Endodermal cell (in vitro differentiated cells): ENCODE results near the gene MYL7. TPM values are rescaled to one million over a fixed set of nuclear protein-coding genes. Genes with fewer than 3 reads are reported as not detected.

ENCODE experiments used
- DNase-seq: peaks from one replicate; pipeline ENCODE4 v3.0.0-alpha.2; 2017
- H3K27ac ChIP-seq: 2 replicates; pipeline ENCODE4 v1.5.1; 2013; ENCODE audit warnings: mild to moderate bottlenecking, low read depth, low read length, moderate library complexity
- H3K27me3 ChIP-seq: 2 replicates; pipeline ENCODE4 v1.6.1; 2013; ENCODE audit warnings: mild to moderate bottlenecking, low read length, moderate library complexity; ENCODE audit not compliant: insufficient read depth, control insufficient read depth, poor library complexity, severe bottlenecking
- H3K36me3 ChIP-seq: 2 replicates; pipeline ENCODE4 v1.7.0; 2013; ENCODE audit warnings: mild to moderate bottlenecking, low read length, moderate library complexity; ENCODE audit not compliant: control insufficient read depth, insufficient read depth
- H3K4me1 ChIP-seq: one replicate; pipeline ENCODE4 v1.7.0; 2013; ENCODE audit warnings: low read length; ENCODE audit not compliant: control insufficient read depth, insufficient read depth
- H3K4me3 ChIP-seq: 2 replicates; pipeline ENCODE4 v1.5.1; 2013; ENCODE audit warnings: mild to moderate bottlenecking, low read length, moderate library complexity
- H3K9ac ChIP-seq: 2 replicates; pipeline ENCODE4 v1.6.1; 2013; ENCODE audit warnings: mild to moderate bottlenecking, low read length, moderate library complexity; ENCODE audit not compliant: poor library complexity, severe bottlenecking; ENCODE audit errors: extremely low read depth
- H3K9me3 ChIP-seq: 2 replicates; pipeline ENCODE4 v1.6.1; 2013; ENCODE audit warnings: mild to moderate bottlenecking, low read length, moderate library complexity; ENCODE audit not compliant: control insufficient read depth
- H3K27ac Mint-ChIP-seq: 2 replicates; pipeline ENCODE4 v1.8.0; 2020; ENCODE audit warnings: mixed read lengths
- H3K27me3 Mint-ChIP-seq: 2 replicates; pipeline ENCODE4 v1.8.0; 2021; ENCODE audit warnings: mild to moderate bottlenecking, mixed read lengths; ENCODE audit not compliant: insufficient read depth
- H3K36me3 Mint-ChIP-seq: 2 replicates; pipeline ENCODE4 v1.8.0; 2020; ENCODE audit warnings: low read depth, mixed read lengths
- H3K4me1 Mint-ChIP-seq: 2 replicates; pipeline ENCODE4 v1.8.0; 2020; ENCODE audit warnings: mixed read lengths
- H3K4me3 Mint-ChIP-seq: 2 replicates; pipeline ENCODE4 v1.8.0; 2020; ENCODE audit warnings: mild to moderate bottlenecking, moderate library complexity, mixed read lengths
- H3K9me3 Mint-ChIP-seq: 2 replicates; pipeline ENCODE4 v1.8.0; 2020; ENCODE audit warnings: mild to moderate bottlenecking, mixed read lengths
- WGBS, 2 experiments: methylation state at CpG; one replicate each; pipeline versions ENCODE4 v1.1.5 to v1.1.7; 2013; ENCODE audit warnings: missing lambda C conversion rate in 2 of 2, mixed read lengths in 1 of 2; ENCODE audit not compliant: insufficient coverage in 1 of 2, insufficient read length in 1 of 2; 5-methylcytosine and 5-hydroxymethylcytosine counted together
- total RNA-seq, 2 donors: library from RNA; stranded (reverse); fragmentation: NEBNext Ultra II Directional in 1 of 2; extraction: Animal tissue kit (Norgen Biotek cat#: 25700) in 1 of 2; gene quantifications; 2 replicates in 1 of 2; 3 replicates in 1 of 2; pipeline ENCODE4 v1.2.1, GENCODE V29; 2021
- TF ChIP-seq, protein P1 (sequence below): fragments of 200-600 bp; sonication (generic); conservative IDR thresholded peaks from 2 replicates; pipeline ENCODE4 v1.5.0; 2021; ENCODE audit warnings: antibody characterized with exemption, mild to moderate bottlenecking

MYL7 gene
- total RNA-seq, 2 donors from 2014 or later, result 115 to 120 TPM

GRCh38 chr7:44134943-44135628, 6.0 kb downstream of the MYL7 start:
- Histone ChIP-seq H3K9me3 (no peaks in the 10 kb centered on the region), H3K36me3 (peaks cover 3% of the 10 kb centered on the region), H3K9ac (no peak overlapping the region), H3K4me1 (peaks cover 11% of the 10 kb centered on the region), H3K4me3 (no peak overlapping the region), H3K27me3 (no peaks in the 10 kb centered on the region), H3K27ac (no peak overlapping the region)
- Mint-ChIP-seq H3K9me3 (no peaks in the 10 kb centered on the region), H3K27ac (no peak overlapping the region), H3K27me3 (peaks cover 38% of the 10 kb centered on the region), H3K4me3 (no peak overlapping the region), H3K36me3 (no peaks in the 10 kb centered on the region), H3K4me1 (peaks cover 19% of the 10 kb centered on the region)
- DNase-seq, result no peak
- WGBS, 2 experiments, result 80 to 97% methylated on average over 2 to 4 of the region's 4 CpGs
- TF ChIP-seq, protein P1, sequence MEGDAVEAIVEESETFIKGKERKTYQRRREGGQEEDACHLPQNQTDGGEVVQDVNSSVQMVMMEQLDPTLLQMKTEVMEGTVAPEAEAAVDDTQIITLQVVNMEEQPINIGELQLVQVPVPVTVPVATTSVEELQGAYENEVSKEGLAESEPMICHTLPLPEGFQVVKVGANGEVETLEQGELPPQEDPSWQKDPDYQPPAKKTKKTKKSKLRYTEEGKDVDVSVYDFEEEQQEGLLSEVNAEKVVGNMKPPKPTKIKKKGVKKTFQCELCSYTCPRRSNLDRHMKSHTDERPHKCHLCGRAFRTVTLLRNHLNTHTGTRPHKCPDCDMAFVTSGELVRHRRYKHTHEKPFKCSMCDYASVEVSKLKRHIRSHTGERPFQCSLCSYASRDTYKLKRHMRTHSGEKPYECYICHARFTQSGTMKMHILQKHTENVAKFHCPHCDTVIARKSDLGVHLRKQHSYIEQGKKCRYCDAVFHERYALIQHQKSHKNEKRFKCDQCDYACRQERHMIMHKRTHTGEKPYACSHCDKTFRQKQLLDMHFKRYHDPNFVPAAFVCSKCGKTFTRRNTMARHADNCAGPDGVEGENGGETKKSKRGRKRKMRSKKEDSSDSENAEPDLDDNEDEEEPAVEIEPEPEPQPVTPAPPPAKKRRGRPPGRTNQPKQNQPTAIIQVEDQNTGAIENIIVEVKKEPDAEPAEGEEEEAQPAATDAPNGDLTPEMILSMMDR, result no peak

DNA sequence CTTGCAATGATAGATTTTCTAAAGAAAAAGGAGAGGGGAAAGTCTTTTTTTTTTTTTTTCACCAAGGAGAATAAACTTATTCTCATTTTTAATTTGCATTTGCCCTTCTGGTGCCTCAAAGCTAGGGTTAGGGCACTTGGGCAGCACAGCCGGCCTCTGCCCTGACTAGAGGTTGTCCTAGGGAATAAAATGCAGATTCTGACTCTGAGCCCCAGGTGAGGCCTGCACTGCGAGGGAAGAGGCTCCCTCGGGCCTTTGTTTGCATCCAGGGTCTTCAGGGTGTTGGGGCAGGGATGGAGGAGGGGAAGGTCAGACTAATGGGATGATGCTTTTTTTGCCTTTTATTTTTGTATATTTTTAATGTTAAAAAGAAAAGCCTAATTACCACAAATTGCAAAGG, 7.8 kb downstream of the MYL7 start:
- no peaks in the 10 kb centered on the region for H3K27me3 ChIP-seq
- Mint-ChIP-seq H3K4me1 (peaks cover 19% of the 10 kb centered on the region), H3K27me3 (peaks cover 34% of the 10 kb centered on the region), H3K27ac (no peak overlapping the region), H3K4me3 (no peak overlapping the region), H3K9me3 (no peaks in the 10 kb centered on the region), H3K36me3 (no peaks in the 10 kb centered on the region)
- H3K9me3 ChIP-seq, result no peaks in the 10 kb centered on the region
- no peak for DNase-seq
- H3K36me3 ChIP-seq, result no peaks in the 10 kb centered on the region
- TF ChIP-seq, protein P1, result no peak
- no peak overlapping the region for H3K27ac ChIP-seq
- peaks cover 11% of the 10 kb centered on the region for H3K4me1 ChIP-seq
- WGBS, 2 experiments, result 44 to 75% methylated on average over 3 of the region's 3 CpGs
- H3K4me3 ChIP-seq, result no peak overlapping the region
- H3K9ac ChIP-seq, result no peak overlapping the region

DNA sequence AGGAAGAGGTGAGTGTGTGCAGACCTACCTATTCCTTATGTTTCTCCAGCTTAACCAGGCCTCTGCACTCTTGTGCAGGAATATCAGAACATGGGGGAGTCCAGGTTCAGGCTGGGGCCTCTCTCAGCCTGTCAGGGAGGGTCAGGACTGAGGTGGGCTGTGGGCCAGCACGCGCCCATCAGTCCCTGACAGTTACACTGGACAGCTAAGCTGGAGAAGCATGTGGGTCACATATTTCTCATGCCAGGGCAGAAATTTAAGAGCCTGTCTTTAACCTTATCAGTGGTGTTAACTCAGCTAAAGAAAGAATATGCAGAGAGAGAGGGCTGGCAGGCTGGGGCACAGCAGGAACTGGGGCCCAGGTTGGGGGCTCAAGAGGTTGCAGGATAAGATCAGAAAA, 9.1 kb downstream of the MYL7 start:
- H3K4me1 ChIP-seq, result peaks cover 11% of the 10 kb centered on the region
- WGBS, 2 experiments, result 85 to 89% methylated on average over 2 of the region's 2 CpGs
- TF ChIP-seq, protein P1, result no peak
- no peaks in the 10 kb centered on the region for H3K27me3 ChIP-seq
- H3K4me1 Mint-ChIP-seq, result peaks cover 19% of the 10 kb centered on the region
- H3K36me3 Mint-ChIP-seq, result no peaks in the 10 kb centered on the region
- H3K9me3 ChIP-seq, result peaks cover 11% of the 10 kb centered on the region
- peaks cover 10% of the 10 kb centered on the region for H3K9me3 Mint-ChIP-seq
- no peaks in the 10 kb centered on the region for H3K36me3 ChIP-seq
- DNase-seq, result no peak
- no peak overlapping the region for H3K4me3 ChIP-seq
- H3K4me3 Mint-ChIP-seq, result no peak overlapping the region
- no peak overlapping the region for H3K27ac Mint-ChIP-seq
- H3K27me3 Mint-ChIP-seq, result peaks cover 39% of the 10 kb centered on the region
- no peak overlapping the region for H3K27ac ChIP-seq
- H3K9ac ChIP-seq, result no peak overlapping the region
